GM21737 (cell line): ENCODE results near the gene SORBS2.

ENCODE experiments used
- ATAC-seq: cut with Tn5 transposase; IDR thresholded peaks from one replicate; pipeline ENCODE4 v1.9.1; 2021; ENCODE audit warnings: mild to moderate bottlenecking, moderate library complexity; ENCODE audit not compliant: unreplicated experiment

Gene SORBS2

GRCh38 chr4:185536411-185536709, 275.6 kb downstream of the SORBS2 start:
- ATAC-seq = no peak

DNA sequence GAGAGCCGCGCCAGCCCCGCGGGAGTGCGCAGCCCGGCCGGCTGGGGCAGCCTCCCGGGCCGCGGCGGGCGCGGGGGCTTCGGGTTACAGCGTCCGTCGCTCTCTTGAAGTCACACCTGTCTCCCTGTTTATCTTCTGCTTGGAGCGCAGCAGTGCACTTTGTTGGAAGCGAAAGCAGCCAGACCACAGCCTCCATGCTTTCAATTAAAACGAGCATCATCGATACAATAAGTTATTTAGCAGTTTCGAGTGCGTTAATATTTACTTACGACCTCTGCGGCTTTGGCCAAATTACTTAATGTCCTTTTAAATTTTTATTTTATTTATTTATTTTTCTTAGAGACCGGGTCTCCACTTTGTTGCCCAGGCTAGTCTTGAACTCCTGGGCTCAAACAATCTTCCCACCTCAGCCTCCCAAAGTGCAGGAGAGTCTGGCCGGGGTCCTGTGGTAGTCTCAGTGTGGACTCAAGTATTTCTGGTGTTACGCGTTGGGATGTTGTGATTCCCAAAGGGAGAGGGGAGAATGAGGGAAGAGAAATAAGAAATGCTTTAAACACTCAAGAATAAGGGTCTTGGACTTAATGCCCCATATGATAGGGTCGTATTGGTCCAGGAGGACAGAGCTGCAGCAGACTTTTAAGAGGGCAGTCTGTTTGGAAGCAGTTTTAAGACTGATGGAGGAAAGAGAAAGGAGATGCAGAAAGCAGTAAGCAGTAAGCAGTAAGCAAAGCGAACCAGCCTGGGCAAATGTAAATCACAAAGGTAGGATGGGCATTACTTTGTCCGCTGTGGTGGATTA, 276.2 kb downstream of the SORBS2 start:
- ATAC-seq = no peak
